SK-N-SH (cell line): ENCODE data around the gene USP13. TPM values are rescaled to one million over a fixed set of nuclear protein-coding genes. Genes with fewer than 3 reads are reported as not detected.

Experiments
- CTCF ChIA-PET: fragments of 300-600, 350-600 bp; formaldehyde crosslinking; extraction: SDS; loops from one replicate; lab custom pipeline; 2021; lab: Yijun Ruan, JAX
- POLR2A ChIA-PET: fragments of 350-600 bp; sonication (Branson Sonifier 250); formaldehyde crosslinking; extraction: SDS; loops from one replicate; lab custom pipeline; 2020; ENCODE audit warnings: antibody characterized with exemption, inconsistent platforms; lab: Yijun Ruan, JAX
- DNase-seq: peaks from one replicate; pipeline ENCODE4 v3.0.0; 2012
- H2AFZ ChIP-seq: fragments of 200-600 bp; sonication (generic); 2 replicates; pipeline ENCODE4 v1.8.1; 2016; ENCODE audit warnings: antibody characterized with exemption, mild to moderate bottlenecking, low read depth
- H3F3A ChIP-seq: fragments of 200-600 bp; sonication (generic); replicated peaks from 2 replicates; pipeline ENCODE3; 2016; ENCODE audit warnings: antibody characterized with exemption, mild to moderate bottlenecking; ENCODE audit not compliant: insufficient read depth
- H3K27ac ChIP-seq, 2 experiments: fragments of 200-500 bp in 1 of 2; fragments of 200-600 bp in 1 of 2; sonication (Bioruptor generic) in 1 of 2; sonication (generic), shearing (Covaris generic) in 1 of 2; 2 replicates each; pipeline versions ENCODE4 v1.5.1 to v1.6.1; 2014 to 2016; ENCODE audit warnings: low read depth in 2 of 2, inconsistent platforms in 1 of 2, low read length in 1 of 2, mild to moderate bottlenecking in 1 of 2, mixed read lengths in 1 of 2
- H3K27me3 ChIP-seq: fragments of 200-600 bp; sonication (generic), shearing (Covaris generic); 2 replicates; pipeline ENCODE4 v1.6.1; 2016; ENCODE audit warnings: mixed run types; ENCODE audit not compliant: insufficient read depth
- H3K36me3 ChIP-seq, 2 experiments: fragments of 200-500 bp in 1 of 2; fragments of 200-600 bp in 1 of 2; sonication (Bioruptor generic) in 1 of 2; sonication (generic) in 1 of 2; replicated peaks in 1 of 2; 2 replicates each; pipeline versions ENCODE3 to v1.5.1; 2014 to 2016; ENCODE audit warnings: low read length in 1 of 2, mild to moderate bottlenecking in 1 of 2; ENCODE audit not compliant: insufficient read depth in 2 of 2, control insufficient read depth in 1 of 2
- H3K4me1 ChIP-seq, 2 experiments: fragments of 200-500 bp in 1 of 2; fragments of 200-600 bp in 1 of 2; sonication (Bioruptor generic) in 1 of 2; sonication (generic), shearing (Covaris generic) in 1 of 2; 2 replicates each; pipeline versions ENCODE4 v1.5.1 to v1.6.1; 2014 to 2016; ENCODE audit warnings: low read depth in 1 of 2, low read length in 1 of 2, mixed run types in 1 of 2; ENCODE audit not compliant: insufficient read depth in 2 of 2, control insufficient read depth in 1 of 2
- H3K4me2 ChIP-seq: fragments of 200-600 bp; sonication (generic), shearing (Covaris generic); 2 replicates; pipeline ENCODE4 v1.6.1; 2017; ENCODE audit warnings: mixed run types
- H3K4me3 ChIP-seq, 2 experiments: fragments of 200-500 bp in 1 of 2; fragments of 200-600 bp in 1 of 2; sonication (Bioruptor generic) in 1 of 2; sonication (generic), shearing (Covaris generic) in 1 of 2; 2 replicates each; pipeline versions ENCODE4 v1.5.1 to v1.8.1; 2014 to 2016; ENCODE audit warnings: low read depth in 2 of 2, inconsistent platforms in 1 of 2, low read length in 1 of 2, mild to moderate bottlenecking in 1 of 2, mixed read lengths in 1 of 2, moderate library complexity in 1 of 2
- H3K79me2 ChIP-seq: fragments of 200-600 bp; sonication (generic); 2 replicates; pipeline ENCODE4 v1.8.1; 2017; ENCODE audit warnings: mild to moderate bottlenecking; ENCODE audit not compliant: insufficient read depth
- H3K9ac ChIP-seq: fragments of 200-600 bp; sonication (generic); 2 replicates; pipeline ENCODE4 v1.6.1; 2017; ENCODE audit warnings: mixed run types
- H3K9me2 ChIP-seq: fragments of 200-600 bp; sonication (generic); 2 replicates; pipeline ENCODE4 v1.6.1; 2017; ENCODE audit warnings: mixed run types
- H3K9me3 ChIP-seq: fragments of 200-600 bp; sonication (generic); 2 replicates; pipeline ENCODE4 v1.6.1; 2017; ENCODE audit warnings: mixed run types, mild to moderate bottlenecking, moderate library complexity
- H4K20me1 ChIP-seq: fragments of 200-600 bp; sonication (generic); 2 replicates; pipeline ENCODE4 v1.6.1; 2017; ENCODE audit warnings: mild to moderate bottlenecking, mixed run types; ENCODE audit not compliant: insufficient read depth
- CTCF ChIP-seq: fragments of 200-600 bp; sonication (generic); IDR thresholded peaks from 2 replicates; pipeline ENCODE4 v1.6.1; 2017; ENCODE audit warnings: antibody characterized with exemption, mild to moderate bottlenecking, moderate library complexity
- FOSL2 ChIP-seq: IDR thresholded peaks from 2 replicates; pipeline ENCODE4 v1.4.0; 2012; ENCODE audit warnings: low read depth, mild to moderate bottlenecking, moderate library complexity, borderline replicate concordance
- GABPA ChIP-seq: IDR thresholded peaks from 2 replicates; pipeline ENCODE4 v1.4.0; 2012; ENCODE audit warnings: low read depth, mild to moderate bottlenecking
- GATA2 ChIP-seq: sonication (generic); formaldehyde crosslinking; IDR thresholded peaks from 2 replicates; pipeline ENCODE4 v1.5.0; 2020; ENCODE audit warnings: mild to moderate bottlenecking, missing genetic modification reagents
- IRF3 ChIP-seq: fragments of 150-350 bp; IDR thresholded peaks from 2 replicates; pipeline ENCODE4 v1.6.1; 2016; ENCODE audit warnings: mild to moderate bottlenecking, low read depth, low read length
- JUND ChIP-seq: IDR thresholded peaks from 2 replicates; pipeline ENCODE4 v1.4.0; 2012
- MAX ChIP-seq: IDR thresholded peaks from 2 replicates; pipeline ENCODE4 v1.4.0; 2012; ENCODE audit warnings: low read depth
- MEF2A ChIP-seq: IDR thresholded peaks from 2 replicates; pipeline ENCODE4 v1.4.0; 2012; ENCODE audit warnings: low read depth, borderline replicate concordance
- MXI1 ChIP-seq: IDR thresholded peaks from 2 replicates; pipeline ENCODE4 v1.6.1; 2012; ENCODE audit warnings: mild to moderate bottlenecking, low read depth, low read length, improper control_type of control experiment
- NRF1 ChIP-seq: IDR thresholded peaks from 2 replicates; pipeline ENCODE4 v1.6.1; 2012; ENCODE audit warnings: low read depth, mild to moderate bottlenecking, low read length
- POLR2AphosphoS5 ChIP-seq: IDR thresholded peaks from 2 replicates; pipeline ENCODE4 v1.6.1; 2012; ENCODE audit warnings: low read depth, low read length
- RAD21 ChIP-seq: IDR thresholded peaks from 2 replicates; pipeline ENCODE4 v1.6.1; 2012; ENCODE audit warnings: mild to moderate bottlenecking, low read length
- REST ChIP-seq: IDR thresholded peaks from 2 replicates; pipeline ENCODE4 v1.6.1; 2012; ENCODE audit warnings: mild to moderate bottlenecking, low read depth, low read length, moderate library complexity
- RFX5 ChIP-seq: IDR thresholded peaks from 2 replicates; pipeline ENCODE4 v1.6.1; 2012; ENCODE audit warnings: mild to moderate bottlenecking, improper control_type of control experiment, low read length
- RXRA ChIP-seq: IDR thresholded peaks from 2 replicates; pipeline ENCODE4 v1.4.0; 2012; ENCODE audit warnings: low read depth, mild to moderate bottlenecking, borderline replicate concordance
- SIN3A ChIP-seq: IDR thresholded peaks from 2 replicates; pipeline ENCODE4 v1.6.1; 2012; ENCODE audit warnings: low read depth, mild to moderate bottlenecking, low read length, moderate library complexity, borderline replicate concordance
- SMC3 ChIP-seq: IDR thresholded peaks from 2 replicates; pipeline ENCODE4 v1.6.1; 2012; ENCODE audit warnings: low read depth, low read length, improper control_type of control experiment
- TAF1 ChIP-seq: IDR thresholded peaks from 2 replicates; pipeline ENCODE4 v1.6.1; 2012; ENCODE audit warnings: low read depth, mild to moderate bottlenecking, low read length, moderate library complexity, borderline replicate concordance
- ZBTB33 ChIP-seq: IDR thresholded peaks from 2 replicates; pipeline ENCODE4 v1.4.0; 2012; ENCODE audit warnings: low read depth, borderline replicate concordance
- WGBS: methylation state at CpG from one replicate; pipeline ENCODE4 v1.1.6; 2017; ENCODE audit warnings: low lambda C conversion rate; 5-methylcytosine and 5-hydroxymethylcytosine counted together
- polyA plus RNA-seq, 3 experiments: library from polyadenylated mRNA; depleted of rRNA; stranded (reverse); fragments of >200 nt; gene quantifications; 2 replicates each; pipeline ENCODE4 v1.2.3, GENCODE V29; 2012

Gene USP13
- polyA plus RNA-seq, 1 of the 3 experiments (the other 2 are of a cell fraction) = 8.2 TPM

- no peak overlapping the region for H3K9ac ChIP-seq
- CTCF ChIA-PET = interaction anchor here (1.2 kb wide), 1 partner anchor 115 kb away, joined by 3 read pairs; no protein-coding TSS in a partner anchor
- H3K4me3 ChIP-seq = no peak overlapping the region
- H3K79me2 ChIP-seq = peaks cover 37% of the 10 kb centered on the region
- TF ChIP-seq ZBTB33 (no peak), POLR2AphosphoS5 (no peak), TAF1 (no peak), FOSL2 (no peak), MXI1 (no peak), MEF2A (no peak), JUND (no peak), NRF1 (no peak), RXRA (no peak), SMC3 (no peak), IRF3 (no peak), SIN3A (no peak), REST (no peak), MAX (no peak), CTCF (no peak), GATA2 (no peak), RAD21 (no peak), GABPA (no peak), RFX5 (no peak)
- WGBS = 96% methylated on average over 12 of the region's 12 CpGs
- H3K4me2 ChIP-seq = no peak overlapping the region
- DNase-seq = no peak
- H4K20me1 ChIP-seq = no peaks in the 10 kb centered on the region
- no peaks in the 10 kb centered on the region for H3K4me1 ChIP-seq
- H3K9me3 ChIP-seq = no peaks in the 10 kb centered on the region
- no peaks in the 10 kb centered on the region for H3K27me3 ChIP-seq
- peaks cover 10% of the 10 kb centered on the region for H3F3A ChIP-seq
- H2AFZ ChIP-seq = no peak overlapping the region
- no peak overlapping the region for H3K27ac ChIP-seq
- H3K36me3 ChIP-seq = peaks cover 12 to 19% of the 10 kb centered on the region in 2 experiments
- POLR2A ChIA-PET = no interaction called here
- no peaks in the 10 kb centered on the region for H3K9me2 ChIP-seq
These were observed 48.5 kb downstream of the USP13 start for GRCh38 chr3:179701176-179701827.
